ENCODE measurements around the gene PLIN5. TPM values are rescaled to one million over a fixed set of nuclear protein-coding genes. Genes with fewer than 3 reads are reported as not detected.

PLIN5 gene
- total and polyA plus RNA-seq, 10 of the 15 experiments (the other 5 are each of a cell fraction or from before 2014, with no cell fraction given), result 0.15 to 0.33 TPM; not detected in 8

GRCh38 chr19:4516939-4517300 is 18.1 kb downstream of the PLIN5 start (continued):
- TF ChIP-seq ZBED1 (IDR thresholded peaks at IDR 0.05; ENCODE audit: borderline replicate concordance), result no peak
- no peak for TF ChIP-seq SIN3A (IDR thresholded peaks at IDR 0.05; ENCODE audit: low read depth, low read length)
- no peak for TF ChIP-seq GABPA (IDR thresholded peaks at IDR 0.05; ENCODE audit: low read depth)
- TF ChIP-seq TCF7 (IDR thresholded peaks at IDR 0.05; ENCODE audit: borderline replicate concordance), result no peak
- TF ChIP-seq SMARCA5 (IDR thresholded peaks at IDR 0.05), result no peak
- no peak for TF ChIP-seq SMC3 (IDR thresholded peaks at IDR 0.05; ENCODE audit: borderline replicate concordance, low read length)
- no peak for TF ChIP-seq ZBTB33 (IDR thresholded peaks at IDR 0.05)

DNA sequence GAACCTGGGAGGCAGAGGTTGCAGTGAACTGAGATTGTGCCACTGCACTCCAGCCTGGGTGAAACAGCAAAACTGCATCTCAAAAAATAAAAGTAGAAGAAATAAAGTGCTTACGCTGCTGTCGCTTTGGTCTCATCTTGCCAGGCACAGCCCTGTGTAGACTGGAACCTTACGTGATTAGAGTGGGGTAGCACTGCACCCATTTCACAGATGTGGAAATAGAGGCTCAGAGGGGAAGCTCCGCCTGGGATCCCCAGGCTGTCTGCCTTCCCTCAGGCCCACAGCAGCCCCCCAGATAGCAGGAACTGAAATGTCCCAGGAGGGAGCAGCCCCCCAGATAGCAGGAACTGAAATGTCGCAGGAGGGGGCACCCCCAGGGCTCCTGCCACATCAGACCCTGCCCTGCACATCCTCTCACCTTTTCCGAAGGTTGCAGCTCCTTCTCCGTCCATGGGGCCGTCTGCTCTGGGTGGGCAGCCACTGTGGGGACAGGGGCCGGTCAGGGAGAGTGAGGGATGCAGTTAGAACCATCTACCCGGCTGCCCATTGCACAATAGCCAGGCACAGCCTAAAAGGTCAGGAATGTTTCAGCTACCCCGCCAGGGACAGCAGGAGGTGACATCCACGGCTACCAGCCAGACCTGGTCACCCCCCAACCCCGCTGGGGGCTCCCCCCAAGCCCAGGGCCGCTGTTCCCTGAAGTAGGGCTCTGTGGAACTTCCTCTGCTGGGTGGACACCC is 18.7 kb downstream of the PLIN5 start:
- ChIA-PET RAD21 (ENCODE audit: unreplicated experiment) (no interaction called here), POLR2A (no interaction called here), CTCF (interaction anchor here (0.8 to 1.4 kb wide), 3 partner anchors 8 to 21 kb away, joined by 3 to 5 read pairs (median 3); no protein-coding TSS in a partner anchor), SMC1A (ENCODE audit: uncharacterized antibody, unreplicated experiment) (no interaction called here)
- H3K27me3 ChIP-seq (replicated peaks in 1 of 2; ENCODE audit: control insufficient read depth in 2 of 2, insufficient read depth in 2 of 2, low read length in 1 of 2), result no peaks in the 10 kb centered on the region
- H3K27ac ChIP-seq (ENCODE audit: control insufficient read depth, insufficient read depth), result no peak overlapping the region
- 12% methylated on average over 14 of the region's 14 CpGs for WGBS (ENCODE audit: insufficient coverage, insufficient replicate concordance, low lambda C conversion rate, missing lambda C conversion rate)
- H4K20me1 ChIP-seq (ENCODE audit: control insufficient read depth, insufficient read depth), result no peaks in the 10 kb centered on the region
- no peaks in the 10 kb centered on the region for H3K36me3 ChIP-seq (ENCODE audit: control insufficient read depth in 2 of 2, insufficient read depth in 2 of 2, low read length in 1 of 2)
- no peak overlapping the region for H3K4me3 ChIP-seq
- no peaks in the 10 kb centered on the region for H3K4me1 ChIP-seq (ENCODE audit: control insufficient read depth, insufficient read depth, low read length)
- no peak overlapping the region for H3K9ac ChIP-seq (ENCODE audit: control insufficient read depth, insufficient read depth, low read length)
- TF ChIP-seq, protein P1, sequence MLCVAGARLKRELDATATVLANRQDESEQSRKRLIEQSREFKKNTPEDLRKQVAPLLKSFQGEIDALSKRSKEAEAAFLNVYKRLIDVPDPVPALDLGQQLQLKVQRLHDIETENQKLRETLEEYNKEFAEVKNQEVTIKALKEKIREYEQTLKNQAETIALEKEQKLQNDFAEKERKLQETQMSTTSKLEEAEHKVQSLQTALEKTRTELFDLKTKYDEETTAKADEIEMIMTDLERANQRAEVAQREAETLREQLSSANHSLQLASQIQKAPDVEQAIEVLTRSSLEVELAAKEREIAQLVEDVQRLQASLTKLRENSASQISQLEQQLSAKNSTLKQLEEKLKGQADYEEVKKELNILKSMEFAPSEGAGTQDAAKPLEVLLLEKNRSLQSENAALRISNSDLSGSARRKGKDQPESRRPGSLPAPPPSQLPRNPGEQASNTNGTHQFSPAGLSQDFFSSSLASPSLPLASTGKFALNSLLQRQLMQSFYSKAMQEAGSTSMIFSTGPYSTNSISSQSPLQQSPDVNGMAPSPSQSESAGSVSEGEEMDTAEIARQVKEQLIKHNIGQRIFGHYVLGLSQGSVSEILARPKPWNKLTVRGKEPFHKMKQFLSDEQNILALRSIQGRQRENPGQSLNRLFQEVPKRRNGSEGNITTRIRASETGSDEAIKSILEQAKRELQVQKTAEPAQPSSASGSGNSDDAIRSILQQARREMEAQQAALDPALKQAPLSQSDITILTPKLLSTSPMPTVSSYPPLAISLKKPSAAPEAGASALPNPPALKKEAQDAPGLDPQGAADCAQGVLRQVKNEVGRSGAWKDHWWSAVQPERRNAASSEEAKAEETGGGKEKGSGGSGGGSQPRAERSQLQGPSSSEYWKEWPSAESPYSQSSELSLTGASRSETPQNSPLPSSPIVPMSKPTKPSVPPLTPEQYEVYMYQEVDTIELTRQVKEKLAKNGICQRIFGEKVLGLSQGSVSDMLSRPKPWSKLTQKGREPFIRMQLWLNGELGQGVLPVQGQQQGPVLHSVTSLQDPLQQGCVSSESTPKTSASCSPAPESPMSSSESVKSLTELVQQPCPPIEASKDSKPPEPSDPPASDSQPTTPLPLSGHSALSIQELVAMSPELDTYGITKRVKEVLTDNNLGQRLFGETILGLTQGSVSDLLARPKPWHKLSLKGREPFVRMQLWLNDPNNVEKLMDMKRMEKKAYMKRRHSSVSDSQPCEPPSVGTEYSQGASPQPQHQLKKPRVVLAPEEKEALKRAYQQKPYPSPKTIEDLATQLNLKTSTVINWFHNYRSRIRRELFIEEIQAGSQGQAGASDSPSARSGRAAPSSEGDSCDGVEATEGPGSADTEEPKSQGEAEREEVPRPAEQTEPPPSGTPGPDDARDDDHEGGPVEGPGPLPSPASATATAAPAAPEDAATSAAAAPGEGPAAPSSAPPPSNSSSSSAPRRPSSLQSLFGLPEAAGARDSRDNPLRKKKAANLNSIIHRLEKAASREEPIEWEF (IDR thresholded peaks at IDR 0.05; ENCODE audit: insufficient replicate concordance, low read depth, low read length), result no peak
- TF ChIP-seq YY1 (IDR thresholded peaks at IDR 0.05; ENCODE audit: low read depth, low read length), result no peak
- BruUV-seq (replicated peaks), result no TSS peak
- in situ Hi-C loops (cut with MboI), result no loop called here
- H3K4me2 ChIP-seq (ENCODE audit: control insufficient read depth, insufficient read depth), result no peak overlapping the region
- H3K9me3 ChIP-seq (replicated peaks; ENCODE audit: control insufficient read depth, insufficient read depth, low read length), result no peaks in the 10 kb centered on the region
- DNase-seq (ENCODE audit: low read depth, low spot score) (no peak), ATAC-seq (no peak), FAIRE-seq (no peak)
- no peak overlapping the region for H2AFZ ChIP-seq (ENCODE audit: control insufficient read depth, low read depth, low read length)
- no peaks in the 10 kb centered on the region for H3K79me2 ChIP-seq (ENCODE audit: control insufficient read depth, insufficient read depth, low read length)
- intact Hi-C loops (cut with micrococcal nuclease; ENCODE audit: unreplicated experiment), result no loop called here
